ENCODE data around the gene WWOX. TPM values are rescaled to one million over a fixed set of nuclear protein-coding genes. Genes with fewer than 3 reads are reported as not detected.

The WWOX gene
- total RNA-seq, 1 donor from 2014 or later, result 29.6 TPM

- DNase-seq (ENCODE audit: low read depth), result no peak
- TF ChIP-seq CTCF (conservative IDR thresholded peaks at IDR 0.05; ENCODE audit: low read depth, low read length), result peak; percentile 47
- H3K4me3 ChIP-seq (ENCODE audit: low read depth, low read length), result no peak overlapping the region
Measured at GRCh38 chr16:78396046-78396445, 296.6 kb downstream of the WWOX start.

- TF ChIP-seq CTCF (conservative IDR thresholded peaks at IDR 0.05; ENCODE audit: low read depth, low read length), result no peak
Measured at GRCh38 chr16:78396673-78397072, 297.2 kb downstream of the WWOX start.

GRCh38 chr16:78399384-78399783 lies 299.9 kb downstream of the WWOX start:
- TF ChIP-seq CTCF (conservative IDR thresholded peaks at IDR 0.05; ENCODE audit: low read depth, low read length), result no peak
- no peak for DNase-seq (ENCODE audit: low read depth)
- no peak overlapping the region for H3K4me3 ChIP-seq (ENCODE audit: low read depth, low read length)

More at GRCh38 chr16:78396673-78397072, 297.2 kb downstream of the WWOX start:
- no peak for DNase-seq (ENCODE audit: low read depth)
- H3K4me3 ChIP-seq (ENCODE audit: low read depth, low read length), result no peak overlapping the region

- no peak for TF ChIP-seq CTCF (conservative IDR thresholded peaks at IDR 0.05; ENCODE audit: low read depth, low read length)
- no peak for DNase-seq (ENCODE audit: low read depth)
- no peak overlapping the region for H3K4me3 ChIP-seq (ENCODE audit: low read depth, low read length)
Measured at GRCh38 chr16:78402833-78403232, 303.4 kb downstream of the WWOX start.

- no peak overlapping the region for H3K4me3 ChIP-seq (ENCODE audit: low read depth, low read length)
- no peak for DNase-seq (ENCODE audit: low read depth)
- TF ChIP-seq CTCF (conservative IDR thresholded peaks at IDR 0.05; ENCODE audit: low read depth, low read length), result no peak
Measured at GRCh38 chr16:78405040-78405439, 305.6 kb downstream of the WWOX start.

GRCh38 chr16:78405833-78406232 lies 306.4 kb downstream of the WWOX start:
- no peak for DNase-seq (ENCODE audit: low read depth)
- no peak for TF ChIP-seq CTCF (conservative IDR thresholded peaks at IDR 0.05; ENCODE audit: low read depth, low read length)
- H3K4me3 ChIP-seq (ENCODE audit: low read depth, low read length), result no peak overlapping the region

GRCh38 chr16:78407191-78407590 lies 307.7 kb downstream of the WWOX start:
- H3K4me3 ChIP-seq (ENCODE audit: low read depth, low read length), result no peak overlapping the region
- DNase-seq (ENCODE audit: low read depth), result no peak
- TF ChIP-seq CTCF (conservative IDR thresholded peaks at IDR 0.05; ENCODE audit: low read depth, low read length), result no peak

Measured in epithelial cell of proximal tubule (primary cell).